H1 (cell line): Measurements from ENCODE around the gene DENND6B. TPM values are rescaled to one million over a fixed set of nuclear protein-coding genes. Genes with fewer than 3 reads are reported as not detected.
A peak's percentile ranks its signal among the peaks of the same experiment; 100 is the strongest.

Source experiments
- CBX5 ChIP-seq: fragments of 300-800, 300-1000 bp; sonication (generic); IDR thresholded peaks from 2 replicates; pipeline ENCODE4 v1.7.1; 2016; ENCODE audit warnings: antibody characterized with exemption, low read length, low read depth
- CBX8 ChIP-seq: fragments of 300-800, 300-1000 bp; sonication (generic); IDR thresholded peaks from 2 replicates; pipeline ENCODE4 v1.7.1; 2016; ENCODE audit warnings: low read depth, low read length, borderline replicate concordance
- CEBPB ChIP-seq: IDR thresholded peaks from 2 replicates; pipeline ENCODE4 v1.6.1; 2012; ENCODE audit warnings: low read depth, low read length
- CHD1 ChIP-seq: IDR thresholded peaks from 2 replicates; pipeline ENCODE4 v1.6.1; 2012; ENCODE audit warnings: low read depth, low read length, improper control_type of control experiment
- CHD2 ChIP-seq: IDR thresholded peaks from 2 replicates; pipeline ENCODE4 v1.6.1; 2012; ENCODE audit warnings: low read length, improper control_type of control experiment
- E2F6 ChIP-seq: IDR thresholded peaks from 2 replicates; pipeline ENCODE4 v1.6.1; 2012; ENCODE audit warnings: inconsistent platforms
- EGR1 ChIP-seq: IDR thresholded peaks from 2 replicates; pipeline ENCODE4 v1.6.1; 2011; ENCODE audit warnings: low read depth, low read length, borderline replicate concordance
- JUND ChIP-seq: IDR thresholded peaks from 2 replicates; pipeline ENCODE4 v1.6.1; 2011; ENCODE audit warnings: mild to moderate bottlenecking, improper control_type of control experiment, low read length
- KDM1A ChIP-seq: fragments of 200-600, 300-600 bp; sonication (generic); IDR thresholded peaks from 2 replicates; pipeline ENCODE4 v1.7.1; 2016; ENCODE audit warnings: mild to moderate bottlenecking, low read length, borderline replicate concordance
- KDM4A ChIP-seq: IDR thresholded peaks from one replicate; pipeline ENCODE4 v1.7.1; 2012; ENCODE audit warnings: low read depth, mild to moderate bottlenecking, moderate library complexity, low read length, inconsistent platforms; ENCODE audit not compliant: severe bottlenecking
- KDM5A ChIP-seq: fragments of 200-600 bp; IDR thresholded peaks from 2 replicates; pipeline ENCODE4 v1.7.1; 2012; ENCODE audit warnings: mild to moderate bottlenecking, low read length, inconsistent platforms, mixed read lengths
- MAFK ChIP-seq: IDR thresholded peaks from 2 replicates; pipeline ENCODE4 v1.6.1; 2012; ENCODE audit warnings: low read depth, mild to moderate bottlenecking, improper control_type of control experiment, low read length
- PHF8 ChIP-seq: fragments of 200-600 bp; sonication (generic); conservative IDR thresholded peaks from 2 replicates; pipeline ENCODE4 v1.7.1; 2012; ENCODE audit warnings: low read depth, mild to moderate bottlenecking, inconsistent platforms, low read length, moderate library complexity
- RFX5 ChIP-seq: IDR thresholded peaks from 2 replicates; pipeline ENCODE4 v1.6.1; 2011; ENCODE audit warnings: low read depth, low read length, improper control_type of control experiment, borderline replicate concordance
- RNF2 ChIP-seq: fragments of 200-900, 300-1000 bp; sonication (generic); IDR thresholded peaks from 2 replicates; pipeline ENCODE4 v1.7.1; 2016; ENCODE audit warnings: borderline replicate concordance, low read depth, mild to moderate bottlenecking, antibody characterized with exemption, low read length; ENCODE audit not compliant: poor library complexity, severe bottlenecking; ENCODE audit errors: missing control alignments
- SIRT6 ChIP-seq: IDR thresholded peaks from one replicate; pipeline ENCODE4 v1.7.1; 2012; ENCODE audit warnings: low read length, inconsistent platforms
- SIX5 ChIP-seq: IDR thresholded peaks from 2 replicates; pipeline ENCODE4 v1.6.1; 2011; ENCODE audit warnings: mild to moderate bottlenecking, low read depth, low read length
- SP1 ChIP-seq: IDR thresholded peaks from 2 replicates; pipeline ENCODE4 v1.6.1; 2011; ENCODE audit warnings: low read depth, low read length
- SP2 ChIP-seq: IDR thresholded peaks from 2 replicates; pipeline ENCODE4 v1.6.1; 2012; ENCODE audit warnings: mild to moderate bottlenecking, low read length, inconsistent platforms
- SP4 ChIP-seq: IDR thresholded peaks from 2 replicates; pipeline ENCODE4 v1.6.1; 2012; ENCODE audit warnings: low read length, inconsistent platforms
- SRF ChIP-seq: IDR thresholded peaks from 2 replicates; pipeline ENCODE4 v1.6.1; 2011; ENCODE audit warnings: mild to moderate bottlenecking, low read depth, low read length, moderate library complexity
- SUZ12 ChIP-seq: fragments of 200-600 bp; sonication (generic); IDR thresholded peaks from 2 replicates; pipeline ENCODE4 v1.6.1; 2012; ENCODE audit warnings: mild to moderate bottlenecking, inconsistent platforms, low read length, moderate library complexity, mixed read lengths
- TAF1 ChIP-seq: IDR thresholded peaks from 2 replicates; pipeline ENCODE4 v1.6.1; 2011; ENCODE audit warnings: mild to moderate bottlenecking, low read depth, low read length
- TCF12 ChIP-seq: IDR thresholded peaks from 2 replicates; pipeline ENCODE4 v1.6.1; 2011; ENCODE audit warnings: low read depth, mild to moderate bottlenecking, low read length
- YY1 ChIP-seq: IDR thresholded peaks from 2 replicates; pipeline ENCODE4 v1.6.1; 2011; ENCODE audit warnings: low read depth, mild to moderate bottlenecking, low read length
- polyA plus RNA-seq, 7 experiments: library from polyadenylated mRNA; depleted of rRNA in 3 of 7; stranded (reverse) in 5 of 7; unstranded in 2 of 7; fragments of >200 nt in 5 of 7; fragments of 200-250 nt in 2 of 7; gene quantifications; 1 replicate in 5 of 7; 2 replicates in 1 of 7; 4 replicates in 1 of 7; pipeline versions ENCODE4 v1.2.1 to v1.2.3, GENCODE V29; 2011 to 2013; ENCODE audit warnings: missing spikeins in 2 of 7, mixed read lengths in 2 of 7
- total RNA-seq: library from RNA; stranded (reverse); fragmentation: NEBNext Ultra II Directional; extraction: Animal tissue kit (Norgen Biotek cat#: 25700); gene quantifications from 2 replicates; pipeline ENCODE4 v1.2.1, GENCODE V29; 2021
- TF ChIP-seq, protein P1 (sequence below): IDR thresholded peaks from 2 replicates; pipeline ENCODE4 v1.6.1; 2012; ENCODE audit warnings: inconsistent platforms

DENND6B gene
- total and polyA plus RNA-seq, 2 of the 8 experiments (the other 6 are each of a cell fraction or from before 2014, with no cell fraction given): 1.1 to 1.9 TPM

GRCh38 chr22:50326956-50327710 is at the start of gene DENND6B (continued):
- TF ChIP-seq SIRT6: no peak
- TF ChIP-seq SP2: no peak; the same call in 1 of the 2 replicates
- no peak for TF ChIP-seq KDM1A
- no peak for TF ChIP-seq CBX5
- TF ChIP-seq KDM5A: no peak
- peak; percentile 87 for TF ChIP-seq KDM4A
- no peak for TF ChIP-seq SRF
- no peak for TF ChIP-seq SIX5
- no peak for TF ChIP-seq CEBPB
- no peak for TF ChIP-seq RNF2
- TF ChIP-seq CHD1: no peak
- TF ChIP-seq SP4: no peak
- TF ChIP-seq TAF1: no peak; the same call in 1 of the 2 replicates
- TF ChIP-seq E2F6: peak; percentile 33
- TF ChIP-seq RFX5: no peak
- TF ChIP-seq MAFK: no peak
- TF ChIP-seq CBX8: no peak
- no peak for TF ChIP-seq JUND
- TF ChIP-seq PHF8: peak; percentile 80
- no peak for TF ChIP-seq SP1
- no peak for TF ChIP-seq SUZ12
- no peak for TF ChIP-seq CHD2
- no peak for TF ChIP-seq TCF12
- TF ChIP-seq, protein P1, sequence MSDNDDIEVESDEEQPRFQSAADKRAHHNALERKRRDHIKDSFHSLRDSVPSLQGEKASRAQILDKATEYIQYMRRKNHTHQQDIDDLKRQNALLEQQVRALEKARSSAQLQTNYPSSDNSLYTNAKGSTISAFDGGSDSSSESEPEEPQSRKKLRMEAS: no peak
- peak; percentile 79; the same call in 1 of the 2 replicates for TF ChIP-seq YY1
- TF ChIP-seq EGR1: peak; percentile 89
